GM12872 (cell line): ENCODE data around the gene SAMD9L.

ENCODE experiments used
- CTCF ChIP-seq: IDR thresholded peaks from 3 replicates; pipeline ENCODE4 v1.5.1; 2011; ENCODE audit warnings: low read depth, mild to moderate bottlenecking, low read length, moderate library complexity; ENCODE audit not compliant: insufficient read depth

The SAMD9L gene

DNA sequence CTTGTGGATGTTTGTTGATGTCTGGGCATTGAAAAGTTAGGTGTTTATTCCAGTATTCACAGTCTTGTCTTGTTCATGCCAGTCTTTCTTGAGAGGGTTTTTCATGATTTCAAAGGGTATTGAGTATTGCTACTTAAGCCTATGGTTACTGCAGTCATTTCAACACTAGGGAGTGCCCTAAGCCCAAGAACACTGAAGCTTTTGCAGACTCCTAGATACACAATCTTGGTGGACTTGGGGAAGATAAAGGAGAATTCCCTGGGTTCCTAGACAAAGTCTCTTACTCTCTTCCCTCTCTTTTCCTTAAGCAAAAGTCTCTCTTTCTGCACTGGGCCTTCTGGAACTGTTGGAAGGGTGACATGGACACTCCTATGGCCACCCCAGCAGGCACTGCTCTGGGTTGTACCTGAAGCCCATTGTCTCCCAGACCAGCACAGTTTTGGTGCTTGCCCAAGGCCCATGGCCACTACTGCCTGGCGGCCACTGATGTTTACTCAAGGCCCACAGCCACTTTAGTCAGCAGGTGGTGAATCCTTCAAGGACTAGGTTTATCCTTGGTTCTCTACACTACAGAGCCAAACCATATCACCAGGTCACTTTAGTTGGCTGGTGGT, 55.3 kb downstream of the SAMD9L start:
- peak; percentile 63 for TF ChIP-seq CTCF
